Measurements from ENCODE around the gene PCGF3.
"Not testable (repeated sequence)": the region's sequence is repeated elsewhere in the genome, so short reads cannot be mapped to it uniquely, and the experiment has no call there.

The PCGF3 gene

GRCh38 chr4:766559-767283 lies 61.1 kb downstream of the PCGF3 start:
- DNase-seq = no peak

- DNase-seq = no peak
Measured at GRCh38 chr4:768076-768475, 62.4 kb downstream of the PCGF3 start.

DNA sequence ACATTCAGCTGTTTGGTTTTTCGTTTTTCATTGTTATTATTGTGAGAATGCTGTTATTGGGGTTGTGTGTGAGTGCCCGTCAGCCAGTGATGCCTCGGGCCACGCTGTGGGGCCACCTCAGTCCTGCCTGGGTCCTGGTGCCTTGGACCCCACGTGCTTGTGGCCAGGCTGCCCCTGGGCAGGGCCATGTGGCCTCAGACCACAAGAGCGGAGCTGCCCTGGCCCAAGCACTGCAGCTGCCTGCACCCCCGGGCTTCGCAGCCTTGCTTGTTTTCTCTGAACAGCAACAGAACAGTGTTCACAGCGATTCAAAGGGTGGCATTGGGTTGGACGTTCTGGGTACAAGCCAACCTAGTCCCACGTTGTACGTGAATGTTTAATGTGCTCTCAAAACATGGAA lies 63.4 kb downstream of the PCGF3 start:
- DNase-seq = no peak

DNA sequence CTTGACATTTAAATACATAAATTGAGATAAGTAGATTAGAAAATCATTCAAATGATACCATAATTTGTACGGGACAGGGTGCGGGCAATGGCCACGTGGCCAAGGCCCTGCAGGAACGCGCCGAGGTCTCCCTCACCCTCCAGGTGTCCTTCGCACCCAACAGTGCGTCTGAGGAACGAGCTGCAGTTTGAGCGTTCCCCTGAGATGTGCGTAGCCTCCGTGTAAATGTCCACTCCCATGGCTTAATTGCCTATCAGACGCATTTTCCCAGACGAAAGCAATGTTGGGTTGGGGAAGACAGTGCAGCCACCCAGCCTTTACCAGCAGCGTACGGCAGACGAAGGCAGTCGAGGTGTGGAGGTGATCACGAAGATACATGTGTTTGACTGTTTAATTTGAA lies 63.9 kb downstream of the PCGF3 start:
- DNase-seq = no peak

GRCh38 chr4:770022-770421 lies 64.4 kb downstream of the PCGF3 start:
- DNase-seq = no peak

GRCh38 chr4:771464-771863 lies 65.8 kb downstream of the PCGF3 start:
- no peak for DNase-seq

DNA sequence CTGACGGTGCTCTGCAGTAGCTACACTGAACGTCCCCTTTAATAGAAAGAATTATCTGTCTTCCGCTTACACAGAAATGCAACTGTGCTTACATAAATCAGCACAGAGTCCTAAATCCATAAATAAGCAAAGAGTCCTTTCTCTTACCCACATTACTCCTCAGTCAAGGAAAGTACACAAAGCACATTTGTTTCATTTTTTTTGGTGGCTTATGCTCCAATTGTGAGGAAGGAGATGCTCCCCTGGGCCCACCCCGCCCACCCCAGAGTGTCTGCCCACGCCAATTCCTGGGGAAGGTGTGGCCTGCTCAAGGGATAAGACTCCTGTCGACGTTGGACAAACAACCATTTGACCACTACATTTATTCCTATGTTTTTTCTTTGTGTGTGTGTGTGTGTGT lies 66.5 kb downstream of the PCGF3 start:
- no peak for DNase-seq

DNA sequence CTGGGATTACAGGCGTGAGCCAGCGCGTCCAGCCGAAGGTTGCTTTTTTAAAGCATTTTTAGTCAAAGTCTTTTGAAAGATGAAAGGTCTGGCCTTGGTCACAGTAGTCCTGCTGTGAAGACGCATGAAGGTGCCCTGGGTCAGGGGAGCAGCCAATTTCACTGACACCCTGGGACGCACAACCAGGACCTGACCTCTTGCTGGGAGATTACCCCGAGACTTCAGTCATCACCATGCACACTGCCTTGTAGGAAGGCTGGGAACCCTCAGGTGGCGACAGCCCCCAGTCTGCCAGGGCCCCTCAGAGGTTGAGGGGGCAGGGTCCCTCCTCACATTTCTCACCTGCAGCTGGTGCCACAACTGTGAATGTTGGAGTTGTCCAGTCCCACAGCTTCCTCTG lies 67.1 kb downstream of the PCGF3 start:
- no peak for DNase-seq

GRCh38 chr4:773214-773613 lies 67.6 kb downstream of the PCGF3 start:
- DNase-seq = no peak

GRCh38 chr4:774419-775092 lies 68.9 kb downstream of the PCGF3 start:
- not testable (repeated sequence) for DNase-seq

DNA sequence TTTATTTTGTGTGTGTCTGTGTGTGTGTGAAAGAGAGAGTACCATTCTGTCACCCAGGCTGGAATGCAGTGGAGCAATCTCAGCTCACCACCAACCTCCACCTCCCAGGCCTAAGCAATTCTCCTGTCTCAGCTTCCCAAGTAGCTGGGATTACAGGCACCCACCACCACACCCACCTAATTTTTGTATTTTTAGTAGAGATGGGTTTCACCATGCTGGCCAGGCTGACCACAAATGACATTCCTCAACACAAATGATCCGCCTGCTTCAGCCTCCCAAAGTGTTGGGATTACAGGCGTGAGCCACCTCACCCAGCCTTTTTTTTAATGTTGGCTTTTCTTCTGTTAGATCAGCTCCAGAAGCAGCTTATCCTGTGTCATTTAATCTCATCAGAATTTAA lies 69.9 kb downstream of the PCGF3 start:
- DNase-seq = not testable (repeated sequence)

GRCh38 chr4:776743-777441 lies 71.3 kb downstream of the PCGF3 start:
- no peak for DNase-seq

- DNase-seq = no peak
Measured at GRCh38 chr4:777520-778262, 72.1 kb downstream of the PCGF3 start.

GRCh38 chr4:779555-779954 lies 73.9 kb downstream of the PCGF3 start:
- DNase-seq = no peak

- DNase-seq = not testable (repeated sequence)
Measured at GRCh38 chr4:780255-780654, 74.6 kb downstream of the PCGF3 start.

GRCh38 chr4:780716-781492 lies 75.3 kb downstream of the PCGF3 start:
- DNase-seq = no peak

DNA sequence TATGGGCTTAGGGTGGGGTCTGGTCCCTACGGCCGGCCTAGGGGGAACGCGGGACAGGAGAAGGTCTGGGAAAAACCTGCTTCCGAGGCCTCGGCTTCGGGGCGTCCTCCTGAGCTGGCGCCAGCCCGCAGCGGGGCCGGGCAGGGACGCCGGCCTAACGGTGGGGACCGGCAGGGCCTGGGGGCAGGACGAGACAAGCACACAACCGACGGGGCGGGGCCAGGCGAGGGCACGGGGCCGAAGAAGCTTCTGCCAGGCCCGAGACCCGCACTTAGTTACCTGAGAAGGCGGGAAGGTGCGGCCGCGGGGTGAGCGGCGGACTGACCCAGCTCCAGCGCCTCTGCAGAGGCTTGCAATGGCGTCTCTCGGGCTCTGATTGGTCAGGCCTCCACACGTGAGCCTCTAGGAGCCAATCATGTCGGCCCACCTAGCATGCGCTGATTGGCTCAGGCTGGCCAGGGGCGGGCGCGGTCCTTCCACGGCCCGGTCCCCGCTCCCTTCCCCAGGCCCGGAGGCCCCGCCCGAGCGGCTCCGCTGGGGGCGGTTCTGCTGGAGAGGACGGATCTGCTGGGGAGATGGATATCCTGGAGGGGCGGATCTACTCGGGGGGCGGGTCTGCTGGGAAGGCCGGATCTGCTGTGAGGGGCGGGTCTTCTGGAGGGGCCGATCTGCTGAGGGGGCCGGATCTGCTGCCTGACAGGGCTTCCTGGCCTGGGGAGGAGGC lies 76.0 kb downstream of the PCGF3 start:
- DNase-seq = peak; percentile 99

- DNase-seq = no peak
Measured at GRCh38 chr4:784401-785331, 79.0 kb downstream of the PCGF3 start.

GRCh38 chr4:785332-786073 lies 79.9 kb downstream of the PCGF3 start:
- DNase-seq = no peak

All from T1000 (cell line).